Ureter (tissue), 1 donor: Measurements from ENCODE around the gene SLC6A15. TPM values are rescaled to one million over a fixed set of nuclear protein-coding genes. Genes with fewer than 3 reads are reported as not detected.

ENCODE experiments used
- total RNA-seq: library from RNA; stranded (reverse); gene quantifications from one replicate; pipeline ENCODE4 v1.2.4, GENCODE V29; 2023
- donor health status: DM: yes; HTN: yes; CAD: no.

The SLC6A15 gene
- total RNA-seq, 1 donor from 2014 or later: 0.31 TPM

Other genes starting within 250 kb of the SLC6A15 start
- not detected for gene TSPAN19, start 123.5 kb upstream of the SLC6A15 start, total RNA-seq
- 3.2 TPM for gene LRRIQ1, start 123.6 kb upstream of the SLC6A15 start, total RNA-seq